Peyer's patch (tissue), 4 donors: ENCODE data around the gene EBP.

ENCODE experiments used
- CTCF ChIP-seq, 6 experiments: fragments of 450-650 bp in 4 of 6; fragments of 200-600 bp in 2 of 6; sonication (generic) in 1 of 6; IDR thresholded peaks; one replicate each; pipeline ENCODE4 v1.5.1; 2017 to 2019; ENCODE audit warnings: antibody characterized with exemption in 6 of 6, mild to moderate bottlenecking in 3 of 6, moderate library complexity in 1 of 6
- POLR2A ChIP-seq, 2 donors: fragments of 450-650 bp; IDR thresholded peaks; one replicate each; pipeline ENCODE4 v1.5.1; 2017; ENCODE audit warnings: antibody characterized with exemption in 2 of 2, mild to moderate bottlenecking in 2 of 2, moderate library complexity in 2 of 2

- TF ChIP-seq CTCF (IDR thresholded peaks at IDR 0.05), result no peak
- TF ChIP-seq POLR2A (IDR thresholded peaks at IDR 0.05), result no peak
Observed at GRCh38 chrX:48475296-48475695, 46.3 kb upstream of the EBP start.
